Fibroblast of lung (primary cell): ENCODE results near the gene PRKAR1B. TPM values are rescaled to one million over a fixed set of nuclear protein-coding genes. Genes with fewer than 3 reads are reported as not detected.

Experiments
- DNase-seq, 2 donors: peaks; one replicate each; pipeline versions ENCODE4 v3.0.0 to v3.0.0-alpha.2; 2010; ENCODE audit warnings: low read depth in 2 of 2
- H2AFZ ChIP-seq: 2 replicates; pipeline ENCODE4 v1.5.1; 2012; ENCODE audit warnings: low read length, control low read depth, inconsistent platforms
- H3K27ac ChIP-seq: 2 replicates; pipeline ENCODE4 v1.5.1; 2011; ENCODE audit warnings: low read length, control low read depth; ENCODE audit not compliant: insufficient read depth
- H3K27me3 ChIP-seq: 2 replicates; pipeline ENCODE4 v1.5.1; 2011; ENCODE audit warnings: mild to moderate bottlenecking, low read length; ENCODE audit not compliant: control insufficient read depth, insufficient read depth
- H3K36me3 ChIP-seq: 2 replicates; pipeline ENCODE4 v1.5.1; 2011; ENCODE audit warnings: low read length; ENCODE audit not compliant: control insufficient read depth, insufficient read depth
- H3K4me1 ChIP-seq: 2 replicates; pipeline ENCODE4 v1.5.1; 2011; ENCODE audit warnings: low read length; ENCODE audit not compliant: control insufficient read depth, insufficient read depth; ENCODE audit errors: extremely low read depth
- H3K4me2 ChIP-seq: 2 replicates; pipeline ENCODE4 v1.5.1; 2011; ENCODE audit warnings: low read length, control low read depth; ENCODE audit not compliant: insufficient read depth; ENCODE audit errors: extremely low read depth
- H3K4me3 ChIP-seq, 4 experiments: fragments of 200-600 bp in 1 of 4; sonication (generic) in 1 of 4; replicated peaks in 1 of 4; 2 replicates each; pipeline ENCODE4 v1.5.1; 2011 to 2016; ENCODE audit warnings: low read length in 4 of 4, low read depth in 3 of 4, mild to moderate bottlenecking in 3 of 4, control low read depth in 2 of 4, inconsistent platforms in 1 of 4, mixed read lengths in 1 of 4; ENCODE audit not compliant: insufficient read depth in 1 of 4; ENCODE audit errors: control extremely low read depth in 1 of 4
- H3K79me2 ChIP-seq: 2 replicates; pipeline ENCODE4 v1.5.1; 2012; ENCODE audit warnings: mild to moderate bottlenecking, low read length, inconsistent platforms; ENCODE audit not compliant: control insufficient read depth, insufficient read depth
- H3K9ac ChIP-seq: 2 replicates; pipeline ENCODE4 v1.5.1; 2011; ENCODE audit warnings: mild to moderate bottlenecking, low read length, control low read depth; ENCODE audit not compliant: insufficient read depth
- H3K9me3 ChIP-seq: 2 replicates; pipeline ENCODE4 v1.5.1; 2012; ENCODE audit warnings: low read depth, low read length; ENCODE audit not compliant: control insufficient read depth, insufficient read depth
- H4K20me1 ChIP-seq: 2 replicates; pipeline ENCODE4 v1.5.1; 2011; ENCODE audit warnings: low read length; ENCODE audit not compliant: control insufficient read depth, insufficient read depth; ENCODE audit errors: extremely low read depth
- EZH2 ChIP-seq: IDR thresholded peaks from 2 replicates; pipeline ENCODE4 v1.5.1; 2012; ENCODE audit warnings: low read length, control low read depth, mild to moderate bottlenecking; ENCODE audit errors: missing control alignments
- polyA plus RNA-seq, 2 donors: library from polyadenylated mRNA; depleted of rRNA in 1 of 2; stranded (reverse) in 1 of 2; unstranded in 1 of 2; fragments of >200 nt; gene quantifications; 2 replicates each; pipeline ENCODE4 v1.2.1, GENCODE V29; 2011 to 2012; ENCODE audit warnings: missing spikeins in 1 of 2
- total RNA-seq: library from RNA; depleted of rRNA; stranded (reverse); fragments of >200 nt; gene quantifications from 2 replicates; pipeline ENCODE4 v1.2.1, GENCODE V29; 2014
- TF ChIP-seq, protein P1 (sequence below), 2 donors: IDR thresholded peaks in 1 of 2; conservative IDR thresholded peaks in 1 of 2; 1 replicate in 1 of 2; 2 replicates in 1 of 2; pipeline ENCODE4 v1.5.1; 2011 to 2012; ENCODE audit warnings: low read length in 2 of 2, control low read depth in 1 of 2, inconsistent platforms in 1 of 2, low read depth in 1 of 2, mild to moderate bottlenecking in 1 of 2

Gene PRKAR1B
- total and polyA plus RNA-seq, 2 donors (not counting 1 experiment from before 2014, with no cell fraction given): 12.7 to 14.5 TPM

DNA sequence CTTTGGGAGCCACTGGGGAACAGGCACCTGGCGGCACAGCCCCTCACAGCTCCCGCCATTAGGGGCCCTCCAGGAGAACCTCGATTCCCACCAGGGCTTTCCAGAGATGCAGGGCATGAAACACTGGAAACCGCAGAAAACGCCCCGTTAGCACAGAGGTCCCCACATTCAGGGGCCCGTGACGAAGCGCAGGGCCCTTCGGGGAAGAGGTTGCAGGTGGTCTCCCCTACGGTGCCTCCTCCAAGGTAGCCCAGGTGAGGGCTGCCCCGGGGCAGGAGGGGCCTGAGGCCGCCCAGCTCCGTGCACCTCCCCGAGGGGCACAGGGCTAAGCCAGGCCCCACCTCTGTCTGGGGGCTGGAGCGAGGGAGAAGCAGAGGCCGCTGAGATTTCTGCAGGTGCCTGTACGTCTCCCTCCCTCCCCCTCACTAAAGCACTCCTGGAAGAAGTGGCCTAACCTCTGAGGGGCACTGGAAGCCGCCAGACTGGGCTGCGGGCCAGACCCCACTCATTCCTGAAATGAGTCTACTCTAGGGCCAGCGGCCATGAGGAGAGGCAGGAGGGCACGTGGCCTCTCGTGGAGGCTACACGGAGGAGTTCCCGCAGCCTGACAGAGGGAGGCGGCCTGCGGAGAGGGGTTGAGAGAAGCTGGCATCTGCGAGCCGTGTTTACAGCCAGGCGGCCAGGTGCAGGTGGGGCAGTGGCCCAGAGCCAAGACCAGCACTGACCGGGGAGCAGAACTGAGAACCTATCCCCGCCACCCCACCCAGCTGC lies 214.4 kb downstream of the PRKAR1B start:
- Histone ChIP-seq H3K36me3 (peaks cover 4% of the 10 kb centered on the region), H3K27me3 (no peaks in the 10 kb centered on the region), H3K9ac (no peak overlapping the region), H3K27ac (peak overlapping the region; percentile 46), H3K4me1 (peaks cover 18% of the 10 kb centered on the region), H3K4me3 (no peak overlapping the region), H3K79me2 (peaks cover 15% of the 10 kb centered on the region), H2AFZ (no peak overlapping the region), H4K20me1 (no peaks in the 10 kb centered on the region), H3K4me2 (no peak overlapping the region), H3K9me3 (no peaks in the 10 kb centered on the region)
- TF ChIP-seq, protein P1, sequence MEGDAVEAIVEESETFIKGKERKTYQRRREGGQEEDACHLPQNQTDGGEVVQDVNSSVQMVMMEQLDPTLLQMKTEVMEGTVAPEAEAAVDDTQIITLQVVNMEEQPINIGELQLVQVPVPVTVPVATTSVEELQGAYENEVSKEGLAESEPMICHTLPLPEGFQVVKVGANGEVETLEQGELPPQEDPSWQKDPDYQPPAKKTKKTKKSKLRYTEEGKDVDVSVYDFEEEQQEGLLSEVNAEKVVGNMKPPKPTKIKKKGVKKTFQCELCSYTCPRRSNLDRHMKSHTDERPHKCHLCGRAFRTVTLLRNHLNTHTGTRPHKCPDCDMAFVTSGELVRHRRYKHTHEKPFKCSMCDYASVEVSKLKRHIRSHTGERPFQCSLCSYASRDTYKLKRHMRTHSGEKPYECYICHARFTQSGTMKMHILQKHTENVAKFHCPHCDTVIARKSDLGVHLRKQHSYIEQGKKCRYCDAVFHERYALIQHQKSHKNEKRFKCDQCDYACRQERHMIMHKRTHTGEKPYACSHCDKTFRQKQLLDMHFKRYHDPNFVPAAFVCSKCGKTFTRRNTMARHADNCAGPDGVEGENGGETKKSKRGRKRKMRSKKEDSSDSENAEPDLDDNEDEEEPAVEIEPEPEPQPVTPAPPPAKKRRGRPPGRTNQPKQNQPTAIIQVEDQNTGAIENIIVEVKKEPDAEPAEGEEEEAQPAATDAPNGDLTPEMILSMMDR (conservative IDR thresholded peaks at IDR 0.05 in 1 of 2, IDR thresholded peaks at IDR 0.05 in 1 of 2; ENCODE audit: low read depth in 1 of 2, low read length in 2 of 2): no peak
- peak in 1 of 2 donors; percentile 74 for DNase-seq

DNA sequence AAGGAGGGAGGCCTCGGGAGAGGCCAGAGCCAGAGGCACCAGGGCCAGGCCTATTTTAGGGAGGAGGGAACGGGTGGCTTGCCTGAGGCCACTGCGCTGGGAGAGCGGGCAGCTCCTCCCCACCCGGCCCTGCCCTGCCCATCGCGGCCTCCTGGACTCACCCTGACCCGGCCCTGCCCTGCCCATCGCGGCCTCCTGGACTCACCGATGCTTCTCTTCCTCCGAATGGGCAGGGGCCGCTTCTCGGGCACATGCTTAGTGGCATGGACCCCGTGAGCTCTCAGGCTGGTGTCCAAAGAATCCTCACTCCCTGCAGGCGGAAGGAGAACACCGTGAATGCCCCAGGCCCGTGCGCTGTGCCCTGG lies 215.0 kb downstream of the PRKAR1B start:
- Histone ChIP-seq H3K27ac (no peak overlapping the region), H3K36me3 (peaks cover 4% of the 10 kb centered on the region), H3K4me2 (no peak overlapping the region), H2AFZ (no peak overlapping the region), H3K9ac (no peak overlapping the region), H4K20me1 (no peaks in the 10 kb centered on the region), H3K27me3 (no peaks in the 10 kb centered on the region), H3K79me2 (peaks cover 15% of the 10 kb centered on the region), H3K9me3 (no peaks in the 10 kb centered on the region), H3K4me1 (peaks cover 18% of the 10 kb centered on the region), H3K4me3 (no peak overlapping the region)
- TF ChIP-seq EZH2: no peak
- TF ChIP-seq, protein P1 (conservative IDR thresholded peaks at IDR 0.05 in 1 of 2, IDR thresholded peaks at IDR 0.05 in 1 of 2; ENCODE audit: low read depth in 1 of 2, low read length in 2 of 2): no peak
- DNase-seq: no peak

DNA sequence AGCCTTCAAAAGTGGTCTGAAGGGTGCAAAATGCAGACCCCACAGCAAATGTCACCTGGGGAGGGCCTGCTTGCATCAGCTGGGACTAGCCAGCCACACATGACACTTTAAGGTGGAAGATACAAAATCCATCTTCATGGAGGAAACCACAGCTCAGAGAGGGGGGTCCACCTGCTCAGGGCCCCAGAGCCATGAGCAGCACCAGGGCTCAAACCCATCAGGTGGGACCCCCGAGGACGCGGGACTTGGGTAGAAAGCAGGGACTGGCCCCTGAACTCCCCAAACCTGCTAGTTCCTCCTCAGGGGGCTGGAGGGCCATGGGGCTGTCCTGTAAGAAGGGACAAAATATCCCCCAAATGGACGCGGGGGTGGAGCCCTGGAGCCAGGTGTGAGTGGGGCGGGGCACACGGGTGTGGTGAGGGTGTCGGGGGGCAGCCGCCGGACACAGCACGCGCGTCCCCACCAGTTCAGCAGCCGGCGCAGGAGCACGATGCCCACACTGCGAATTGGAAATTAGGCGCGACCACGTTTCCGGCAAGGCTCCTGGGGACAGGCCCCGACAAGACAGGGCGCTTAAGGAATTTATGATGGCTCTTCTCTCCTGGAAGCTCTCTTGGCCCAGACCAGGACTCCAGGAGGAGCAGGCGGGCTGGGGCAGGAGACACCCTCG lies 215.5 kb downstream of the PRKAR1B start:
- Histone ChIP-seq H2AFZ (no peak overlapping the region), H3K4me3 (no peak overlapping the region), H4K20me1 (no peaks in the 10 kb centered on the region), H3K27me3 (no peaks in the 10 kb centered on the region), H3K79me2 (peaks cover 15% of the 10 kb centered on the region), H3K36me3 (peaks cover 4% of the 10 kb centered on the region), H3K4me1 (peaks cover 18% of the 10 kb centered on the region), H3K9ac (no peak overlapping the region), H3K27ac (no peak overlapping the region), H3K9me3 (no peaks in the 10 kb centered on the region), H3K4me2 (no peak overlapping the region)
- TF ChIP-seq, protein P1 (conservative IDR thresholded peaks at IDR 0.05 in 1 of 2, IDR thresholded peaks at IDR 0.05 in 1 of 2; ENCODE audit: low read depth in 1 of 2, low read length in 2 of 2): no peak
- no peak for TF ChIP-seq EZH2
- no peak for DNase-seq
